Putamen (tissue), 1 donor: ENCODE data around the gene ATP2C2.
"Not testable (repeated sequence)": the region's sequence is repeated elsewhere in the genome, so short reads cannot be mapped to it uniquely, and the experiment has no call there.

Source experiments
- DNase-seq: peaks from one replicate; pipeline ENCODE4 v3.0.0-alpha.2; 2016; ENCODE audit warnings: low spot score

The ATP2C2 gene

DNA sequence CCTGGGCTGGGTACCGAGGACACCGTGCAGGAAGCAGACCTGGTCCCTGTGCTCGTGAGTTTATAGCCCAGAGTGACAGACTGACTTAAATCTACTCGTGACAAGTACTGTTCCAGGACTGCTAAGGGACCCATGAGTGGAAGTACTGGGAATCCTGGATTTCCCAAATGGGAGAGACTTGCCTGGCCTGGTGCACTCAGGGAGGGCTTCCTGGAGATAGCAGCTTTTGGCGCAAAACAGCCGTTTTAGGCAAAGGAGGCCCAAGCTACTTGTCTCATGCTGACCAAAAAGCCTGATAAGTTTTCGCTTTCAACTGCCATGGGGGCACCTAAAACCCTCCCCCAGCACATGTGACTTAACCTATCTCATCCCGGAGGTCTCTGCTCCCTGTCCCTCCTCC, 51.4 kb downstream of the ATP2C2 start:
- no peak for DNase-seq

- DNase-seq = not testable (repeated sequence)
Observed at GRCh38 chr16:84420556-84420955, 52.2 kb downstream of the ATP2C2 start.

- no peak for DNase-seq
Observed at GRCh38 chr16:84421081-84421937, 53.0 kb downstream of the ATP2C2 start.

DNA sequence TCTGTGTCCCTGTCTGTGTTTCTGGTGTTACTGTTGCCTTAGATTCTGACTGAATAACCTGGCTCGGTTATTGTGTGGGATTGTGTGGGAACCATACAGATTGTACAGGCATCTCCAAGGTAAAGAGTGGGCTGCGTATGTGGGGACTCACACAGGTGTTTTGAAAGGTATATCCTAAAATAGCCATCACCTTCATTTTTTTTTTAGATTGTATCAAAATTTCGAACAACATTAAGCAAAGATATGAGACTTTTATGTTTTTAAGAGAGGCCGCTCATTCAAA, 53.5 kb downstream of the ATP2C2 start:
- no peak for DNase-seq

GRCh38 chr16:84423416-84423837, 55.1 kb downstream of the ATP2C2 start:
- DNase-seq = peak; percentile 56

GRCh38 chr16:84425696-84426095, 57.4 kb downstream of the ATP2C2 start:
- DNase-seq = no peak

- DNase-seq = no peak
Observed at GRCh38 chr16:84426804-84427203, 58.5 kb downstream of the ATP2C2 start.

DNA sequence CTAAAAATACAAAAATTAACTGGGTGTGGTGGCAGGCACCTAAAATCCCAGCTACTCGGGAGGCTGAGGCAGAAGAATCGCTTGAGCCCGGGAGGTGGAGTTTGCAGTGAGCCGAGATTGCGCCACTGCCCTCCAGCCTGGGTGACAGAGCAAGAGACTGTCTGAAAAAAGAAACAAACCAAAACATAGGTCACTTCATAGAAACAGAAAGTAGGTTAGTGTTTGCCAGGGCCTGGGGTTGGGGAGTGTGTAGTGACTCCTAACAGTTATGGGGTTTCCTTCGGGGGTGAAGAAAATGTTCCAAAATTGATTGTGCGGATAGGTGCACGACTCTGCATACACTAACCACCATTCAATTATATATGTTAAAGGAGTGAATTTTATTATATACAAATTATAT, 59.2 kb downstream of the ATP2C2 start:
- DNase-seq = no peak

DNA sequence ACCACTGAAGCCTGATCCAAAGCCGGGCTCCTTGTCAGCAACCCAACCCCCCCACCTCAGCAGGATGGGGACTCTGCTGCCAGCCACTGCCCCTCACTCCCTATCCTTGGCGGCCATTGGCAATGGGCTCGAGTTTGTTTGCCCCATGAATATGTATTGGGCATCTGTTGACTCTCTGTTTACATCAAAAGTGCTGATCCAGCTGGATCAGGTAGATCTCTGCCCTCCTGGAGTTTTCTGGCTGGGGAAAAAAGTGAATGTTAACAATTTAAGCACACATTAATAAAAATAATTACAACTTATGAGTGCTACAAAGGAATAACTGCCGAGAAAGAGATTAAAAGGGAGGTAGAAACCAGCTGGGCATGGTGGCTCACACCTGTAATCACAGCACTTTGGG, 62.5 kb downstream of the ATP2C2 start:
- no peak for DNase-seq

DNA sequence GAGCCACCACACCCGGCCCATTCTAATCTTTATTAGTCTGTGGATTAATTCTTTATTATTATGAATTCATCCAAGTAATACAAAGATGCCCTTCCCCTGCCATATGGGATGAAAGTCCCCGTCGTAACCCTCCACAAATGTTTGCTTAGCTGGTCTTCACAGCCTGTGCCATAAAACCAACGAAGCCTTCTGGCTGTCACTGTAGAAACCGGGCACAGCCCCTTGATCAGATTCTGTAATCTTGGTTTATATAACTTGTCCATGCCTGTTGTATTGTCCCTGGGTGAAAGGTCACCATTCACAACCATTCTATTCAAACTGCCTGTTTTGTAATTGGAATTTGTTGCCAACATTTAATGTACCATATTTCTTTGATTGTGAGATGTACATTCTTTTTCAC, 66.5 kb downstream of the ATP2C2 start:
- no peak for DNase-seq

GRCh38 chr16:84436196-84436595, 67.9 kb downstream of the ATP2C2 start:
- no peak for DNase-seq

DNA sequence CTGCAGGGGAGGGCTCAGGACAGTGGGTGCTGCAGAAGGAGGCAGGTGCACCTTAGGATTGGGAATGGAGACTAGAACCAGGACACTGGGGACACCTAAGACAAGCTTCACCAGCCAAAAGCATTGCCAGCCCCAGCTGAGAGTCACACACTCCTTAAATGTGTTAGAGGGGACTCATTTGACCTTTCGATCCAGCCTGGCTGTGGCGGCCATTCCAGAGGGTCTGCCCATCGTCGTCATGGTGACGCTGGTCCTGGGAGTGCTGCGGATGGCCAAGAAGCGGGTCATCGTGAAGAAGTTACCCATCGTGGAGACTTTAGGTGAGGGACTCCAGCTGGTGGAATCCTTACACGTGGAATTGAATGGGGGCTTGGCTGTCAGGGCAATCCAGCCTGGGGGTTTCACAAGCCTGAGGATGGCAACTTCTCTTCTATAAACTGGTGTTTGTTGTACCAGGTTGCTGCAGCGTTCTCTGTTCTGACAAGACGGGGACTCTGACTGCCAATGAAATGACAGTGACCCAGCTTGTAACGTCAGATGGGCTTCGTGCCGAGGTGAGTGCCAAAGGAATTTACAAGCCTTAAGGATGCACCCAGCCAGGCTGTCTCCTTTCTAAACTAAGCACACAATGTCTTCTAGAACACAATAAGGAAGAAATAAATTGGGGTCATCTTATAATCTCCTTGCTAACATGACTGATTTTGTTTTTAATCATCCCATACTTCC, 70.8 kb downstream of the ATP2C2 start:
- DNase-seq = no peak

- no peak for DNase-seq
Observed at GRCh38 chr16:84442416-84443145, 74.2 kb downstream of the ATP2C2 start.

GRCh38 chr16:84443166-84443802, 74.9 kb downstream of the ATP2C2 start:
- DNase-seq = no peak

- no peak for DNase-seq
Observed at GRCh38 chr16:84444476-84444875, 76.1 kb downstream of the ATP2C2 start.

DNA sequence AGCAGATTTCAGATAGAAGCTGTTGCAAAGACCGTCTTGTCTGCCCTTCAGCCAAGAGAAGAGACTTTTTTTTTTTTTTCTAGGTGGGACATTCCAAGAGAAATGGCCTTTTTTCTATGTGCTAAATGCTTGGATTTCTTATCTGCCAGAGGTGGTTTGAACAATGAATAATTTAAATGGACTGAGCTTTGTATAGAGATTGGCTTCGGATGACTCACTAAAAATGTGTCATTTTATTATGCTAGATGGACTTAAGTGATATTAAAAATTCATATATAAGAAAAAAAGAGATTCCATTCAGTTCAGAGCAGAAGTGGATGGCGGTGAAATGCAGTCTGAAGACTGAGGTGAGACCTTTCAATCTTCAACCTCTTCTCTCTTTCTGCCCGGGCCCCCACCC, 77.7 kb downstream of the ATP2C2 start:
- no peak for DNase-seq

GRCh38 chr16:84446596-84447392, 78.5 kb downstream of the ATP2C2 start:
- no peak for DNase-seq

- no peak for DNase-seq
Observed at GRCh38 chr16:84448444-84448843, 80.1 kb downstream of the ATP2C2 start.

- DNase-seq = no peak
Observed at GRCh38 chr16:84449156-84450140, 81.1 kb downstream of the ATP2C2 start.

DNA sequence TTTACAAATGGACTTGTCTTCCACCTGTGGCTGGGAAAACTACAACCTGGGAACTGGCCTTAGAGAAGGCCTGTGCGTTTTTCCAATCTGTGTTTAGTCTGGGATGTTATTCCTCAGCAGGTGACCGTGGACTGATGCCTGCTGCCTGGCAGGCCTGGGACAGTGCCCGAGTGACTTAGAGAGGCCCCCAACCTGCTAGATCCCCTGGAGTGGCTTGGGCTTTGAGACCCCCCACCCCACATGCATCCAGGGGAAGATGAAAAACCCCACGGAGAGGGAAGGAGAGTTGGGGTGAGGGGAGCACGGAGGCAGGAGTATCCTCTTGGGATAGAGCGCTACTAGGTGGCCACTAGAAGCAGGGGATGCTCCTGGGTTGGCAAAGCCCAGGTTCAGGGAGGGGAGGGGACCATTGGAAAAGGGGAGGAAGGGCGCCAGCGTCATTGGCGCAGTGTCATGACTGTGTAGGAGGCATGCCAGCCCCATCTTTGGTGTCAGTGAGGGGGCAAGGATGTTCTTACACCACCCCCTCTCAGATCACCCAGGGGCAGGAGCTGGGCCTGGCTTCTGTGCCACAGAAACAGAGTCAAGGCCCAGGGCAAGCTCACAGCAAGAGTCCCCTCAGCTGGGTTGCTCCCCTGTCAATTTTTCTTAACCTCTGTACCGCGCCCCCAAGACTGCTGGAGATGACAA, 82.0 kb downstream of the ATP2C2 start:
- no peak for DNase-seq
